AG10803 (cell line): ENCODE measurements around the gene FAR2.

Experiments used
- DNase-seq: peaks from one replicate; pipeline ENCODE4 v3.0.0; 2010; ENCODE audit warnings: low read depth
- H3K4me3 ChIP-seq: 2 replicates; pipeline ENCODE4 v1.5.1; 2011; ENCODE audit warnings: mild to moderate bottlenecking, low read length, control low read depth
- CTCF ChIP-seq: conservative IDR thresholded peaks from 2 replicates; pipeline ENCODE4 v1.5.1; 2011; ENCODE audit warnings: mild to moderate bottlenecking, low read length, control low read depth, inconsistent platforms

FAR2 gene

DNA sequence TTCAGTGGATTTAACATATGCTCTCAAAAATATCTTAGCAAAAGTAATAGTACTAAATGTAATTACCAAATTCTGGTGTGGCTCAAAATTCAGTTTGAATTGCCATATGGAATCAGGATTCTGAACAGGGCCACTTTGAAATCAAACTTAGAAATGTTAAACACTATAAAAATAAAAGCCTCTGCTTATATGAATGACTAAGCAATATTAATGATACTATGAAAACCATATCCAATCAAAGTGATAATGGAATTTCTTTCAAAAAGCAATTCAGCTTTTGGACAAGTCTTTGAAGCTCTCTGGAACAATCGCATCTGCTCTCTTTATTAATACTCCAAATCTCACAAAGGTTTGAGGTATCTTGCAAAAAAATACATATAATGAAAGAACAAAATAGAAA lies 180.3 kb downstream of the FAR2 start:
- DNase-seq = no peak
- no peak for TF ChIP-seq CTCF
- H3K4me3 ChIP-seq = no peak overlapping the region

DNA sequence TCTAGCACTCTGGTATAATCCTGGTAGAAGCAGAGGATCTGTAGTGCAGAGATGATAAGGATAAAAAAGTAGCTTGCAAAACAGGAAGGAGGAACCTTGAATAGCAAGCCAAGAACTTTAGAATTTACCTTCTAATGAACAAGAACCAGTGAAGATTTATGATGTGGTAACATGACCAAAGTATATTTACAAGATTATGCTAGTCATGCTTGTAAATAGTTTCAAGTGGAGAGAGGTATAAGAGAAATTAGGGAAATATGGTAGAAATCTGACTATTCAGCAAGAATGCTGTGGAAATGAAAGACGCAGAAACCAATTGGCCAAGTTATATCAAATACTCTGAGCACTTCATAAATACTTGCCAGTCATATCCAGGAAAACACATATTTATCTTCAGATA lies 184.1 kb downstream of the FAR2 start:
- DNase-seq = no peak
- no peak overlapping the region for H3K4me3 ChIP-seq
- TF ChIP-seq CTCF = no peak

- H3K4me3 ChIP-seq = no peak overlapping the region
- no peak for DNase-seq
- TF ChIP-seq CTCF = no peak
These were observed 185.9 kb downstream of the FAR2 start for GRCh38 chr12:29334937-29335336.

DNA sequence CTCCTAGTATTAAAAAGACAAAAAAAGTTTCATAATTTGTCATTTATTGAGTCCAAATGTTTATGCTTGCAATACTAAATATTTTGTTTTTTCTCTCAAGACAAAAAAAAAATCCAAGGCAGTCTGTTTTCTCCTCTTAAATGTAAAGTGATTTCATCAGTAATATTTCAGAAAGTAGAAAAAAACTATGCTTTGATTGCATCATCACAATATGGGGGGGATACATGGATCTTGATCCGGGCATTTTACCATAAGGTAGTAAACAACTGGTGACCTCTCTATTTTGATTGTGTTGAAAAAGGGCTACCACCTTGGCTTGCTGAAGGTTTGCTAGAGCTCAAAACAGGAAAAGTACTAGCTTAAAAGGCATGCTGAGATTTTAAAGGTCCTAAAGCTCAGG lies 188.2 kb downstream of the FAR2 start:
- TF ChIP-seq CTCF = no peak
- no peak for DNase-seq
- H3K4me3 ChIP-seq = no peak overlapping the region

DNA sequence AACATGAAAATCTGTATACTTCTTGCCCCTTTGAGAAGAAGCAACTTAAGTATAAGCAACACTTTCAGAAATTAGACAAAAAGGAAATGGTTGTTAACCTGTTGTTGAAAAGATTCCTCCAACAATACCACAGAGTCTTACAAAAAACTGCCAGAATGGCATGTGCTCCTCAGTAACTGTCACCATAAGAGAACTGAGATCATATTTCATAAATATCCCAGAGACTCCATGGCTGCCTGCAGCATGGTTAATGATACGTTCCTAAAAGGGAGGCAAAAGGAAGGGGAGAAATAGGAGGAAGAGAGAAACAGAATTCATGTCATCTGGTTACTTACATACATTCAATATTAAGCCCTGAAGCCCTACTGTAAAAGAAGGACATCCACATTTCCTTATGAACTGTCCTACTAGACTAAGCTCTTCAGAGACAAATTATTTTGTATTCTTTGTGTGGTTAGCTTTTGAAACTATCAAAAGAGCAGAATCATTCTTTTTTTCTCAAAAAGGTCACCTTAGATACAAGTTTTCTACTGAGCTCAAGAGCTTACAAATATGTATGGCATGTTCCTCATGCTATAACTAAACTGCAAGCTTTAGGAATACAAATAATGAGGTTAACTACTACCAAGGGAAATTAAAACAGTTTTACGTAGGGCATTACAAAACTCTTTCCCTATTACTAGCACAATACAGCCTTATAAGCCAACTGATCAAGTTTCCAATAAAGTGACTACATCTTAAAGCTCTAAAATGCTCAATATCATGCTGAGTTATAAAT lies 194.1 kb downstream of the FAR2 start:
- DNase-seq = no peak
- no peak for TF ChIP-seq CTCF
- no peak overlapping the region for H3K4me3 ChIP-seq

- H3K4me3 ChIP-seq = no peak overlapping the region
- no peak for DNase-seq
These were observed 197.8 kb downstream of the FAR2 start for GRCh38 chr12:29346769-29347421.

More at GRCh38 chr12:29346769-29347421, 197.8 kb downstream of the FAR2 start:
- no peak for TF ChIP-seq CTCF
